Measurements from ENCODE around the gene BRI3BP. TPM values are rescaled to one million over a fixed set of nuclear protein-coding genes. Genes with fewer than 3 reads are reported as not detected.

Gene BRI3BP
- total and polyA plus RNA-seq, 9 donors = 2.5 to 4.7 (median 3.3) TPM

- WGBS (ENCODE audit: insufficient coverage) = 66% methylated on average over 5 of the region's 14 CpGs
- Histone ChIP-seq H3K27ac (ENCODE audit: low read length) (no peak overlapping the region), H3K36me3 (ENCODE audit: control insufficient read depth, insufficient read depth, low read length) (no peaks in the 10 kb centered on the region), H3K27me3 (ENCODE audit: control insufficient read depth, insufficient read depth, low read length) (peaks cover 4% of the 10 kb centered on the region), H3K9me3 (replicated peaks; ENCODE audit: control insufficient read depth, low read depth, low read length) (no peaks in the 10 kb centered on the region), H3K4me1 (ENCODE audit: control insufficient read depth, insufficient read depth, low read length) (peaks cover 10% of the 10 kb centered on the region), H3K4me3 (ENCODE audit: low read length) (no peak overlapping the region)
- no peak for DNase-seq
These were observed 1.9 kb downstream of the BRI3BP start for GRCh38 chr12:124995200-124995961.

GRCh38 chr12:124998705-124999104 lies 5.3 kb downstream of the BRI3BP start:
- H3K4me1 ChIP-seq (ENCODE audit: control insufficient read depth, insufficient read depth, low read length) = peaks cover 7% of the 10 kb centered on the region
- H3K36me3 ChIP-seq (ENCODE audit: control insufficient read depth, insufficient read depth, low read length) = no peaks in the 10 kb centered on the region
- no peaks in the 10 kb centered on the region for H3K9me3 ChIP-seq (replicated peaks; ENCODE audit: control insufficient read depth, low read depth, low read length)
- H3K27me3 ChIP-seq (ENCODE audit: control insufficient read depth, insufficient read depth, low read length) = peaks cover 4% of the 10 kb centered on the region
- no peak overlapping the region for H3K4me3 ChIP-seq (ENCODE audit: low read length)
- DNase-seq = no peak
- no peak overlapping the region for H3K27ac ChIP-seq (ENCODE audit: low read length)
- 100% methylated on average over 1 of the region's 4 CpGs for WGBS (ENCODE audit: insufficient coverage)

- Histone ChIP-seq H3K4me3 (ENCODE audit: low read length) (no peak overlapping the region), H3K27ac (ENCODE audit: low read length) (no peak overlapping the region), H3K36me3 (ENCODE audit: control insufficient read depth, insufficient read depth, low read length) (no peaks in the 10 kb centered on the region), H3K9me3 (replicated peaks; ENCODE audit: control insufficient read depth, low read depth, low read length) (no peaks in the 10 kb centered on the region), H3K27me3 (ENCODE audit: control insufficient read depth, insufficient read depth, low read length) (no peaks in the 10 kb centered on the region), H3K4me1 (ENCODE audit: control insufficient read depth, insufficient read depth, low read length) (no peaks in the 10 kb centered on the region)
- no peak for DNase-seq
- 93% methylated on average over 3 of the region's 3 CpGs for WGBS (ENCODE audit: insufficient coverage)
These were observed 8.2 kb downstream of the BRI3BP start for GRCh38 chr12:125001636-125002035.

GRCh38 chr12:125003021-125003420 lies 9.6 kb downstream of the BRI3BP start:
- no peaks in the 10 kb centered on the region for H3K9me3 ChIP-seq (replicated peaks; ENCODE audit: control insufficient read depth, low read depth, low read length)
- H3K4me3 ChIP-seq (ENCODE audit: low read length) = no peak overlapping the region
- no peaks in the 10 kb centered on the region for H3K36me3 ChIP-seq (ENCODE audit: control insufficient read depth, insufficient read depth, low read length)
- 91% methylated on average over 6 of the region's 9 CpGs for WGBS (ENCODE audit: insufficient coverage)
- H3K4me1 ChIP-seq (ENCODE audit: control insufficient read depth, insufficient read depth, low read length) = no peaks in the 10 kb centered on the region
- no peak for DNase-seq
- no peak overlapping the region for H3K27ac ChIP-seq (ENCODE audit: low read length)
- no peaks in the 10 kb centered on the region for H3K27me3 ChIP-seq (ENCODE audit: control insufficient read depth, insufficient read depth, low read length)

DNA sequence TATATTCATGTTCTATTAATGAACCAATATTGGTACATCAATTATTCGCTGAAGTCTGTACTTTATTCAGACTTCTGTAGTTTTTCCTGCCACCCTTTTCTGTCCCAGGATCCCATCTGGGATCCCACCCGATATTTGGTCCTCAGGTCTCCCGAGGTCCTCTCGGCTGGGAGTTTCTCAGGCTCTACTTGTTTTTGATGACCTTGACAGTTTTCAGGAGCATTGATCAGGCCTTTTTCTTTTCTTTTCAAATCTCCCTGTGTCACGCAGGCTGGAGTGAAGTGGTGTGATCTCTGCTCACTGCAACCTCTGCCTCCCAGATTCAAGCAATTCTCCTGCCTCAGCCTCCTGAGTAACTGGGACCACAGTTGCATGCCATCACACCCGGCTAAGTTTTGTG lies 11.2 kb downstream of the BRI3BP start:
- Histone ChIP-seq H3K27me3 (ENCODE audit: control insufficient read depth, insufficient read depth, low read length) (no peaks in the 10 kb centered on the region), H3K4me3 (ENCODE audit: low read length) (no peak overlapping the region), H3K9me3 (replicated peaks; ENCODE audit: control insufficient read depth, low read depth, low read length) (no peaks in the 10 kb centered on the region), H3K27ac (ENCODE audit: low read length) (no peak overlapping the region), H3K36me3 (ENCODE audit: control insufficient read depth, insufficient read depth, low read length) (no peaks in the 10 kb centered on the region), H3K4me1 (ENCODE audit: control insufficient read depth, insufficient read depth, low read length) (no peaks in the 10 kb centered on the region)
- DNase-seq = no peak
- 91% methylated on average over 5 of the region's 6 CpGs for WGBS (ENCODE audit: insufficient coverage)

DNA sequence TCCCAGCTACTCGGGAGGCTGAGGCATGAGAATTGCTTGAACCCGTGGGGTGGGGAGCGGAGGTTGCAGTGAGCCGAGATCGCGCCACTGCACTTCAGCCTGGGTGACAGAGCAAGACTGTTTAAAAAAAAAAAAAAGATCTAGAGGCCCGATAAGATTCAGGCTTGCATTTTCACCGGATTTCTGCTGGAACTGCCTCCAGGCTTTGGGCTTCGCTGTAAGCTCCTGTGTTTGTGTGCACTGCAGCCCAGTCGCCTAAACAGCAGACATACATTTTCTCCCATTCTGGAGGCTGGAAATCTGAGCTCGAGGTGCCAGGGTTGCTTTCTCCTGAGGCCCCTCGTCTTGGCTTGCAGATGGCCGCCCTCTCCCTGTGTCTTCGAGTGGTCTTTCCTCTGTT lies 12.2 kb downstream of the BRI3BP start:
- no peak overlapping the region for H3K4me3 ChIP-seq (ENCODE audit: low read length)
- no peak overlapping the region for H3K27ac ChIP-seq (ENCODE audit: low read length)
- H3K27me3 ChIP-seq (ENCODE audit: control insufficient read depth, insufficient read depth, low read length) = no peaks in the 10 kb centered on the region
- WGBS (ENCODE audit: insufficient coverage) = 69% methylated on average over 13 of the region's 14 CpGs
- no peaks in the 10 kb centered on the region for H3K36me3 ChIP-seq (ENCODE audit: control insufficient read depth, insufficient read depth, low read length)
- no peaks in the 10 kb centered on the region for H3K4me1 ChIP-seq (ENCODE audit: control insufficient read depth, insufficient read depth, low read length)
- no peak for DNase-seq
- H3K9me3 ChIP-seq (replicated peaks; ENCODE audit: control insufficient read depth, low read depth, low read length) = no peaks in the 10 kb centered on the region

DNA sequence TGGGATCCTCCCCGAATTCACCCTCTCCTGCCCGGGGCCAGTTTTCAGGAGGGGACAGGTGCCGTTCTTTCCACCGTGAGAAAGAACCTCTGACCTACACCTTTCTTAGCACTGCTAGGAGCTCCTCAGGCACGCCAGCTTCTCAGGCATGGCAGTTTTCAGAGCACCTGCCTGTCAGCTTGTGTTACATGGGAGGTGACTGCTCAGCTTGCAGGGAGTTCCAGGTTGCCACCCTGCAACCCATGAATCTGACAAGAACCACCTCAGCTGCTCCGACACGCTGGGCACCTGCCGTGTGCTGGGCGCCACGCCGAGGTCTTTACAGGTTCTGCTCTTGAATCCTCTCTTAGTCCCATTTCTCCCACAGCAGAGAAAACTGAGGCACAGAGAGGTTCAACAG lies 12.9 kb downstream of the BRI3BP start:
- no peaks in the 10 kb centered on the region for H3K4me1 ChIP-seq (ENCODE audit: control insufficient read depth, insufficient read depth, low read length)
- 82% methylated on average over 8 of the region's 11 CpGs for WGBS (ENCODE audit: insufficient coverage)
- no peak for DNase-seq
- H3K27ac ChIP-seq (ENCODE audit: low read length) = no peak overlapping the region
- H3K4me3 ChIP-seq (ENCODE audit: low read length) = no peak overlapping the region
- H3K36me3 ChIP-seq (ENCODE audit: control insufficient read depth, insufficient read depth, low read length) = no peaks in the 10 kb centered on the region
- H3K9me3 ChIP-seq (replicated peaks; ENCODE audit: control insufficient read depth, low read depth, low read length) = no peaks in the 10 kb centered on the region
- no peaks in the 10 kb centered on the region for H3K27me3 ChIP-seq (ENCODE audit: control insufficient read depth, insufficient read depth, low read length)

GRCh38 chr12:125013816-125014442 lies 20.5 kb downstream of the BRI3BP start:
- H3K36me3 ChIP-seq (ENCODE audit: control insufficient read depth, insufficient read depth, low read length) = peaks cover 7% of the 10 kb centered on the region
- H3K9me3 ChIP-seq (replicated peaks; ENCODE audit: control insufficient read depth, low read depth, low read length) = no peaks in the 10 kb centered on the region
- peaks cover 18% of the 10 kb centered on the region for H3K4me1 ChIP-seq (ENCODE audit: control insufficient read depth, insufficient read depth, low read length)
- WGBS (ENCODE audit: insufficient coverage) = 83% methylated on average over 12 of the region's 14 CpGs
- DNase-seq = peak; percentile 26
- H3K4me3 ChIP-seq (ENCODE audit: low read length) = no peak overlapping the region
- no peak overlapping the region for H3K27ac ChIP-seq (ENCODE audit: low read length)
- H3K27me3 ChIP-seq (ENCODE audit: control insufficient read depth, insufficient read depth, low read length) = no peaks in the 10 kb centered on the region

- Histone ChIP-seq H3K27me3 (ENCODE audit: control insufficient read depth, insufficient read depth, low read length) (no peaks in the 10 kb centered on the region), H3K27ac (ENCODE audit: low read length) (no peak overlapping the region), H3K4me3 (ENCODE audit: low read length) (no peak overlapping the region), H3K4me1 (ENCODE audit: control insufficient read depth, insufficient read depth, low read length) (peaks cover 18% of the 10 kb centered on the region), H3K9me3 (replicated peaks; ENCODE audit: control insufficient read depth, low read depth, low read length) (no peaks in the 10 kb centered on the region), H3K36me3 (ENCODE audit: control insufficient read depth, insufficient read depth, low read length) (peaks cover 7% of the 10 kb centered on the region)
- 92% methylated on average over 4 of the region's 5 CpGs for WGBS (ENCODE audit: insufficient coverage)
- DNase-seq = no peak
These were observed 21.1 kb downstream of the BRI3BP start for GRCh38 chr12:125014526-125014925.

DNA sequence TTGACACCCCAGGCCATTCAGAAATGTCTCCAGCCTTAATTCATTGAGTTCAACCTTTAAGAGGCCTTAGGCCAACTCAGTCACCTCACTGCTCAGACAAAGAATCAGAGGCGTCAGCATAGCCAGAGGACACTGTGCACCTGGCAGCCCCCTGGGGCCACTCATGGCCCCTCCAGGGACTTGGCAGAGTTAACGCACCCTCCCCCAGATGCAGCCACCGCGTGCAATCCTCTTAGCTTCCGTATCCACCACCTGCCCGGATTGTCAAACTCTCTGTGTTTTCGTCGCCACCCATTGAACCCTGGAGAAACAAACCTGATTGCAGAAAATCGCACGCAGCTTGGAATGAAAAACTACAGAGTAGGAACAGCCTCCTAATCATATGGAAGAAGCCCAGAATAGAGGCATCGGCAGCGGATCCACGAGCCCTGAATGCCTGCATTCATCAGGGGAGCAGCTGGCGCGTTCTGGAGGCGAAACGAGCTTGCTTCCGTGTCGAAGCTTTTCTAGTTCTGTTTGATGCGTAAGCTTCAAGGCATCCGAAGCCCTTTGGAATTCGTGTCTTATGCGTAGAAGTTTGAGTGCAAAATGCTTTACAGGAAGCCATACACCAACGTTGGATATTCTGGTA lies 22.4 kb downstream of the BRI3BP start:
- Histone ChIP-seq H3K4me3 (ENCODE audit: low read length) (no peak overlapping the region), H3K9me3 (replicated peaks; ENCODE audit: control insufficient read depth, low read depth, low read length) (no peaks in the 10 kb centered on the region), H3K4me1 (ENCODE audit: control insufficient read depth, insufficient read depth, low read length) (peaks cover 18% of the 10 kb centered on the region), H3K27me3 (ENCODE audit: control insufficient read depth, insufficient read depth, low read length) (no peaks in the 10 kb centered on the region), H3K36me3 (ENCODE audit: control insufficient read depth, insufficient read depth, low read length) (peaks cover 7% of the 10 kb centered on the region), H3K27ac (ENCODE audit: low read length) (peak overlapping the region; percentile 29)
- DNase-seq = peak; percentile 12
- 83% methylated on average over 18 of the region's 24 CpGs for WGBS (ENCODE audit: insufficient coverage)

All from muscle of leg (tissue), 11 donors.